ENCODE data around the gene LOC101059915.
A peak's percentile ranks its signal among the peaks of the same experiment; 100 is the strongest.
"Not testable (repeated sequence)": the region's sequence is repeated elsewhere in the genome, so short reads cannot be mapped to it uniquely, and the experiment has no call there.

Gene LOC101059915

GRCh38 chrX:71660562-71661416, 6.6 kb upstream of the LOC101059915 start:
- Mint-ChIP-seq H3K27me3 (no peaks in the 10 kb centered on the region), H3K4me3 (no peak overlapping the region), H3K9me3 (no peaks in the 10 kb centered on the region), H3K27ac (no peak overlapping the region), H3K36me3 (ENCODE audit: low read depth) (no peaks in the 10 kb centered on the region), H3K4me1 (peaks cover 16% of the 10 kb centered on the region)
- peak; percentile 23 for ATAC-seq (replicated peaks)

- Mint-ChIP-seq H3K4me1 (peaks cover 11% of the 10 kb centered on the region), H3K36me3 (ENCODE audit: low read depth) (no peaks in the 10 kb centered on the region), H3K27ac (no peak overlapping the region), H3K4me3 (peak overlapping the region; percentile 55), H3K27me3 (no peaks in the 10 kb centered on the region), H3K9me3 (no peaks in the 10 kb centered on the region)
- no peak for ATAC-seq (replicated peaks)
These were observed 5.4 kb upstream of the LOC101059915 start for GRCh38 chrX:71661919-71662318.

- ATAC-seq (replicated peaks), result peak; percentile 44
- Mint-ChIP-seq H3K4me3 (peak overlapping the region; percentile 55), H3K27ac (peak overlapping the region; percentile 59)
- not testable (repeated sequence) for H3K4me1 Mint-ChIP-seq; H3K36me3 Mint-ChIP-seq (ENCODE audit: low read depth); H3K9me3 Mint-ChIP-seq; H3K27me3 Mint-ChIP-seq
These were observed 4.7 kb upstream of the LOC101059915 start for GRCh38 chrX:71662654-71663053.

GRCh38 chrX:71663238-71663637, 4.1 kb upstream of the LOC101059915 start:
- peak; percentile 67 for ATAC-seq (replicated peaks)
- H3K4me3 Mint-ChIP-seq, result peak overlapping the region; percentile 55
- H3K27me3 Mint-ChIP-seq; H3K9me3 Mint-ChIP-seq; H3K4me1 Mint-ChIP-seq; H3K36me3 Mint-ChIP-seq (ENCODE audit: low read depth): not testable (repeated sequence)
- H3K27ac Mint-ChIP-seq, result peak overlapping the region; percentile 59

GRCh38 chrX:71664202-71664601, 3.1 kb upstream of the LOC101059915 start:
- H3K9me3 Mint-ChIP-seq; H3K36me3 Mint-ChIP-seq (ENCODE audit: low read depth); H3K4me1 Mint-ChIP-seq; ATAC-seq (replicated peaks); H3K27ac Mint-ChIP-seq; H3K27me3 Mint-ChIP-seq; H3K4me3 Mint-ChIP-seq: not testable (repeated sequence)

- peaks cover 7% of the 10 kb centered on the region for H3K4me1 Mint-ChIP-seq
- H3K4me3 Mint-ChIP-seq, result no peak overlapping the region
- no peak for ATAC-seq (replicated peaks)
- H3K27ac Mint-ChIP-seq, result no peak overlapping the region
- no peaks in the 10 kb centered on the region for H3K36me3 Mint-ChIP-seq (ENCODE audit: low read depth)
- H3K27me3 Mint-ChIP-seq, result no peaks in the 10 kb centered on the region
- H3K9me3 Mint-ChIP-seq, result no peaks in the 10 kb centered on the region
These were observed 2.4 kb upstream of the LOC101059915 start for GRCh38 chrX:71664889-71665491.

GRCh38 chrX:71665747-71666146, 1.6 kb upstream of the LOC101059915 start:
- Mint-ChIP-seq H3K36me3 (ENCODE audit: low read depth) (no peaks in the 10 kb centered on the region), H3K27me3 (no peaks in the 10 kb centered on the region), H3K4me3 (no peak overlapping the region), H3K4me1 (peaks cover 10% of the 10 kb centered on the region), H3K9me3 (no peaks in the 10 kb centered on the region), H3K27ac (no peak overlapping the region)
- no peak for ATAC-seq (replicated peaks)

- no peaks in the 10 kb centered on the region for H3K27me3 Mint-ChIP-seq
- no peak overlapping the region for H3K27ac Mint-ChIP-seq
- no peak overlapping the region for H3K4me3 Mint-ChIP-seq
- H3K36me3 Mint-ChIP-seq (ENCODE audit: low read depth), result no peaks in the 10 kb centered on the region
- no peaks in the 10 kb centered on the region for H3K9me3 Mint-ChIP-seq
- H3K4me1 Mint-ChIP-seq, result peaks cover 16% of the 10 kb centered on the region
- no peak for ATAC-seq (replicated peaks)
These were observed 814 bp upstream of the LOC101059915 start for GRCh38 chrX:71666240-71667223.

GRCh38 chrX:71668248-71668595, 876 bp downstream of the LOC101059915 start:
- no peaks in the 10 kb centered on the region for H3K36me3 Mint-ChIP-seq (ENCODE audit: low read depth)
- H3K4me3 Mint-ChIP-seq, result no peak overlapping the region
- ATAC-seq (replicated peaks), result no peak
- no peaks in the 10 kb centered on the region for H3K27me3 Mint-ChIP-seq
- H3K4me1 Mint-ChIP-seq, result peaks cover 14% of the 10 kb centered on the region
- no peaks in the 10 kb centered on the region for H3K9me3 Mint-ChIP-seq
- H3K27ac Mint-ChIP-seq, result no peak overlapping the region

- Mint-ChIP-seq H3K4me3 (no peak overlapping the region), H3K27ac (no peak overlapping the region), H3K36me3 (ENCODE audit: low read depth) (no peaks in the 10 kb centered on the region), H3K27me3 (no peaks in the 10 kb centered on the region), H3K4me1 (peaks cover 14% of the 10 kb centered on the region), H3K9me3 (no peaks in the 10 kb centered on the region)
- ATAC-seq (replicated peaks), result no peak
These were observed 2.1 kb downstream of the LOC101059915 start for GRCh38 chrX:71669492-71669891.

- not testable (repeated sequence) for H3K27ac Mint-ChIP-seq
- ATAC-seq (replicated peaks), result peak; percentile 59
These were observed 2.6 kb downstream of the LOC101059915 start for GRCh38 chrX:71669947-71670346.

GRCh38 chrX:71671043-71671780, 3.9 kb downstream of the LOC101059915 start:
- Mint-ChIP-seq H3K36me3 (ENCODE audit: low read depth) (no peaks in the 10 kb centered on the region), H3K27me3 (no peaks in the 10 kb centered on the region), H3K9me3 (no peaks in the 10 kb centered on the region), H3K27ac (peak overlapping the region; percentile 58), H3K4me3 (peak overlapping the region; percentile 45), H3K4me1 (peaks cover 14% of the 10 kb centered on the region)
- ATAC-seq (replicated peaks), result peak; percentile 94

More at GRCh38 chrX:71669947-71670346, 2.6 kb downstream of the LOC101059915 start:
- not testable (repeated sequence) for H3K4me3 Mint-ChIP-seq; H3K36me3 Mint-ChIP-seq (ENCODE audit: low read depth); H3K27me3 Mint-ChIP-seq; H3K9me3 Mint-ChIP-seq
- H3K4me1 Mint-ChIP-seq, result peaks cover 14% of the 10 kb centered on the region

- ATAC-seq (replicated peaks), result no peak
- Mint-ChIP-seq H3K36me3 (ENCODE audit: low read depth) (no peaks in the 10 kb centered on the region), H3K4me3 (peak overlapping the region; percentile 45), H3K27me3 (no peaks in the 10 kb centered on the region), H3K27ac (peak overlapping the region; percentile 58), H3K4me1 (peaks cover 14% of the 10 kb centered on the region), H3K9me3 (no peaks in the 10 kb centered on the region)
These were observed 4.6 kb downstream of the LOC101059915 start for GRCh38 chrX:71671938-71672337.

GRCh38 chrX:71675636-71676035, 8.3 kb downstream of the LOC101059915 start:
- H3K9me3 Mint-ChIP-seq; ATAC-seq (replicated peaks); H3K27me3 Mint-ChIP-seq; H3K4me3 Mint-ChIP-seq; H3K27ac Mint-ChIP-seq; H3K36me3 Mint-ChIP-seq (ENCODE audit: low read depth): not testable (repeated sequence)
- H3K4me1 Mint-ChIP-seq, result peaks cover 12% of the 10 kb centered on the region

Measured in activated T-helper 17 cell treated with anti-CD3 and anti-CD28 coated beads, Interleukin-2, amount 50 U/mL, for 72 hours (primary cell).